IgD-negative memory B cell (primary cell): Measurements from ENCODE around the gene C10orf67. TPM values are rescaled to one million over a fixed set of nuclear protein-coding genes. Genes with fewer than 3 reads are reported as not detected.

Experiments
- H3K27ac Mint-ChIP-seq, 3 donors: one replicate each; pipeline ENCODE4 v1.8.0; 2020 to 2022; ENCODE audit warnings: mild to moderate bottlenecking in 3 of 3, mixed read lengths in 3 of 3, moderate library complexity in 1 of 3
- H3K27me3 Mint-ChIP-seq: one replicate; pipeline ENCODE4 v1.8.0; 2021; ENCODE audit warnings: mixed read lengths
- H3K36me3 Mint-ChIP-seq: one replicate; pipeline ENCODE4 v1.8.0; 2020; ENCODE audit warnings: mild to moderate bottlenecking, mixed read lengths
- H3K4me1 Mint-ChIP-seq, 3 donors: one replicate each; pipeline ENCODE4 v1.8.0; 2020 to 2022; ENCODE audit warnings: mixed read lengths in 3 of 3, mild to moderate bottlenecking in 1 of 3
- H3K4me3 Mint-ChIP-seq, 4 donors: one replicate each; pipeline ENCODE4 v1.8.0; 2020 to 2022; ENCODE audit warnings: mild to moderate bottlenecking in 4 of 4, mixed read lengths in 4 of 4, moderate library complexity in 3 of 4
- H3K9me3 Mint-ChIP-seq, 3 donors: one replicate each; pipeline ENCODE4 v1.8.0; 2020 to 2021; ENCODE audit warnings: mixed read lengths in 3 of 3, mild to moderate bottlenecking in 1 of 3
- polyA plus RNA-seq: library from polyadenylated mRNA; unstranded; fragments of 300-500 nt; fragmentation: Illumina TruSeq; gene quantifications from one replicate; pipeline ENCODE4 v1.2.3, GENCODE V29; 2021

The C10orf67 gene
- polyA plus RNA-seq, 1 donor from 2014 or later: not detected

DNA sequence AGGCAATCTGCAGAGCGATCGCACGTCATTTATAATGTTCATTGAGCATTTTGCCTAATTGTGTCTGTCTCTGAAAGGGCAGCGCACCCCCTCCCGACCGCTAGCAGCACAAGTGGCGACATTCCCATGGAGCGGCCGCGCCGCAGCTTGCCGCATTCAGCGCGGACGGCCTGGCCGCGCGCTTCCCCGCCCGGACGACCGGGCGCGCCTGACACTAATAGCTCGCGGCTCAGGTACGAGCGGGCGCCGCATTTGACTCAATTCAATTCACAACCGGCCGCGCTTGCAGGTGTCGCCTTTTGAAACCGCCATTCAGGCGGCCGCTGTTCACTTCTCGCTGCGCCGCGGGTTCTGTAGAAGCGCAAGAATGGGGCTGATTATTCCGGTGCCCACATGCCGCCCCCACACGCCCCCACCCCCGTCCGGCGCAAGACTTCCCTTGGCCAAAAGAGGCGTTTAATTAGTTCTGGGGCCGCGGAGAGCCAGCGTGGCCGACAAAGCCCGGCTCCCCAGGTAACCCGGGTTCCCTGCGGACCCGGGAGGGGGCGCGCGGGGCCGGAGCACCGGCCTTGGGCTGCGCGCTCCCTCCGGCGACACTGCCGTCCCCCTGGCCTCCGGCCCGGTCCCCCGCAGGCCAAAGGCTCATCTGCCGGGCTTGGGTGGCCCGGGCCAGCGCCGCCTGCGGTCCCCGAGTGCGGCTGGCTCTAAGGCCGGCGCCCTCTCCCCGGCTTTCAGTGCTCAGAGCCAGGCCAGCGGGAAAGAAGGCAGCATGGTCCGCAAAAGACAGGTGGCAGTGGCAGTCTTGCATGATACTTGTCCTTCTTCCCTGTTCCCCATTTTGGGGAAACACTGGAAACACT, 171.2 kb downstream of the C10orf67 start:
- H3K4me3 Mint-ChIP-seq: no peak overlapping the region
- H3K36me3 Mint-ChIP-seq: peaks cover 2% of the 10 kb centered on the region
- no peak overlapping the region for H3K27ac Mint-ChIP-seq
- peaks cover 0 to 2% (median 2%) of the 10 kb centered on the region in 3 donors for H3K4me1 Mint-ChIP-seq
- H3K27me3 Mint-ChIP-seq: peaks cover 44% of the 10 kb centered on the region
- H3K9me3 Mint-ChIP-seq: peaks cover 0 to 9% (median 0%) of the 10 kb centered on the region in 3 donors

DNA sequence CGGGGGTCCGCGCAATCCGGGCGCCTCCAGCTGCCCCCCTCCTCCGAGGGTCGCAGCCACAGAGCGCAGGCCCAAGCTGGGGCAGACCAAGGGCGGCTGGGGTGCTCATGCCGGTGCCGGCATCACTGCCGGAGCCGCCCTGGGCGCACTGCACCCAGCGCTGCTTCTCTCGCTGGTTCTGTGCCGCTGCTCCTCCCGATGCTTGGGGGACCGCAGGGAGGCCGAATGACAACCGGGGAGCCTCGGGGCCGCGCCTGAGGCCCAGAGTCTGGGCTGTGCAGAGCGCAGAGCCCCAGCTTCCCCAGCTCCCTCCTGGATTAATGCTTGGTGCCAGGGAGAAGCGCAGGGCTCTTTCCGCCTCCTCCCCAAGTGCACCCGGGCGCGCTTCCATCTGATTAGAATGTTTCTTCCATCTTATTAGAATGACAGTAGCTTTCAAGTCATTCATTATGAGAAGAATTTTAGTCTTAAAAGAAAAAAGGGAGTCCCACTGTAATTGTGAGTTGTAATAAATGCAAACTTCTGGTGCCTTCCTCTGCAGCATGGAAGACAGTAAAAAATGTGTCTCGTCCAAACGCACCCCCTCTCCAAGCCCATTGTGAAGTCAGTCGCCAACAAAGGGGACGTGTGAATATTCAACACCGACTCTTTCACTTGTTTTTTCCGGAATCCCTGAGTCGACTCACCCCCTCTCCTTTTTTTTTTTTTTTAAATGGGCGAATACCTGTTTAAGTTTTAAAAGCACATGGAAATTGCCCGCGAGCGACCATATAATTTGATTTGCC, 172.0 kb downstream of the C10orf67 start:
- H3K36me3 Mint-ChIP-seq: peaks cover 2% of the 10 kb centered on the region
- H3K9me3 Mint-ChIP-seq: peaks cover 0 to 9% (median 2%) of the 10 kb centered on the region in 3 donors
- H3K4me1 Mint-ChIP-seq: peaks cover 0 to 2% (median 2%) of the 10 kb centered on the region in 3 donors
- peaks cover 44% of the 10 kb centered on the region for H3K27me3 Mint-ChIP-seq
- no peak overlapping the region for H3K27ac Mint-ChIP-seq
- H3K4me3 Mint-ChIP-seq: no peak overlapping the region

DNA sequence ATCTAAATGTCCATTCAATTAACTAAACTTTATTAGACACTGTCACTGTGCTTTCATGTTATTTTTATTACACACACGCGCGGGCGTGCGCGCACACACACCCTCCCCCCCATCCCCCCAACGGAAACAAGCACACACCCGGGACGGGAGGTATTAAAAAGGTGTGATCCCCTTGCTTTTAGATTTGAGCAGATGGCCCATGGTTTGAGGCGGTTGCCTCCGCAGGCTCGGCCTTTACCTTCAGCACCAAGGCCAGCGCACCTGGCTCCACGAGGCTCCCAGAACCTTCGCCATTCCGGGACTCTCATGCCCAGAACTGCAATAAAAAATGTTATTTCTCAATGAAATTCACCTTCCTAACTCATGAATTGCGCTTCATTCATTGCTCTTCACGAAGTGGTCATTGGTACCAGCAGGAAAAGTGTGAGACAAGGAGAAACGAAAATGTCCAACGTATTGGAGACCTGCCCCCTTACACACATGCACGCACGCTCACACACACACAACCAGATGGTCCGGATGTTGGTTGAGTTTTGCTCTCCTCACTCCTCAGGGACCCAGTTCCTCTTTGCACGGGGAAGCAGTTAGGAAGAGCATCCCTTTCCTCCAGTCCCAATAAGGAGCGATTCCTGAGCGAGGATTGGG, 173.2 kb downstream of the C10orf67 start:
- peaks cover 43% of the 10 kb centered on the region for H3K27me3 Mint-ChIP-seq
- H3K27ac Mint-ChIP-seq: peak overlapping the region in 1 of 3 donors; percentile 14
- peaks cover 2% of the 10 kb centered on the region for H3K36me3 Mint-ChIP-seq
- peaks cover 0 to 2% (median 2%) of the 10 kb centered on the region in 3 donors for H3K4me1 Mint-ChIP-seq
- H3K9me3 Mint-ChIP-seq: peaks cover 0 to 9% (median 2%) of the 10 kb centered on the region in 3 donors
- no peak overlapping the region for H3K4me3 Mint-ChIP-seq

DNA sequence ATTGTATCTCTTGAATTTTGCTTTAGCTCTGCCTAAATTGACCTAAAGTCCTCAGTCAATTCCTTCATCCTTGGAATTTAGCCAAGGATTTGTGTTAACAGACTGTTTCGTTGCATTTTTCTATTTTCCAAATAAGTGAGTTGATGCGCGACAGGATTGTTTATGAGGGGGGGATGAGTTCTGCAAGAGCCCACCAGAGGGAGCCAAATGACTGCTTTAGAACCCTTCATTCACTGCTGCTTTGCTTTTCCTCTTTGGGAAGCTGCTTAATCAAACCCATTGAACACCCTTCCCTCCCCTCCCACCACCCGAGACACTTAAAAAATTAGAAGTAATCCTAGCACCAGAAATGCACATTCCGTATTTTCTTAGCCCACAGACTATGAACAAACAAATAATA, 186.2 kb downstream of the C10orf67 start:
- H3K4me1 Mint-ChIP-seq: peaks cover 0 to 10% (median 8%) of the 10 kb centered on the region in 3 donors
- H3K4me3 Mint-ChIP-seq: no peak overlapping the region
- H3K27ac Mint-ChIP-seq: no peak overlapping the region
- H3K27me3 Mint-ChIP-seq: peaks cover 13% of the 10 kb centered on the region
- peaks cover 2% of the 10 kb centered on the region for H3K36me3 Mint-ChIP-seq
- no peaks in the 10 kb centered on the region for H3K9me3 Mint-ChIP-seq

DNA sequence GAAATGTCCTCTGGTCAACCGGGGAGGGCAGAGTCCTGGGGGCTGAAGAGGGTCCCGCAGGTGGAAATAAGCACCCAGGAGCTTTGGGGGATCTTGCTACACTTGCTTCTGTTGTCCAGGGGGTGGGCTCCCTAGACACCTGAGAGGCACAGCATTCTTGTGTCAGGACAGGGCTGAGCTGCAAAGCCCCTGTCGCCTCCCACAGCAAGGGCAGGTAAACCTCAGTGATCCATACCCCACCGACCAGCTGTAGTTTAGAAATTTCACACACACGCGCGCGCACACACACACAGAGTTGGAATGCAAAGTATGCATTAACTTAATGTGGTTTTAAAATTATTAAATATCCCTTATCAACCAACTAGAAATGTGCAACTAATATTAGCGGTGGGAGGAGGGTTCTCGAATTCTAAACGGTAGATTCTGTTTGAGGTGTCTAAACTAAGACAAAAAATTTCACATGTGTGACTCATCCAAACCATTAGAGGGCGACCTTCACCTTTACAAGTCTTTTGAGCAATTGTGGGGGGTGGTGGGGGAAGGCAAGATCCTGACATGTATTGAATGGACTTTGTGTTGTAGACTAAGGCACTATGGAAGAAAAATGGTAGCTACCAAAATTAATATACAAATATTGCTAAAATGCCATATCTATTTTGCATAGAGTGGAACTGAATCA, 186.8 kb downstream of the C10orf67 start:
- peak overlapping the region in 1 of 4 donors; percentile 61 for H3K4me3 Mint-ChIP-seq
- peaks cover 0 to 10% (median 8%) of the 10 kb centered on the region in 3 donors for H3K4me1 Mint-ChIP-seq
- no peaks in the 10 kb centered on the region for H3K9me3 Mint-ChIP-seq
- H3K27me3 Mint-ChIP-seq: peaks cover 13% of the 10 kb centered on the region
- H3K27ac Mint-ChIP-seq: no peak overlapping the region
- peaks cover 2% of the 10 kb centered on the region for H3K36me3 Mint-ChIP-seq

DNA sequence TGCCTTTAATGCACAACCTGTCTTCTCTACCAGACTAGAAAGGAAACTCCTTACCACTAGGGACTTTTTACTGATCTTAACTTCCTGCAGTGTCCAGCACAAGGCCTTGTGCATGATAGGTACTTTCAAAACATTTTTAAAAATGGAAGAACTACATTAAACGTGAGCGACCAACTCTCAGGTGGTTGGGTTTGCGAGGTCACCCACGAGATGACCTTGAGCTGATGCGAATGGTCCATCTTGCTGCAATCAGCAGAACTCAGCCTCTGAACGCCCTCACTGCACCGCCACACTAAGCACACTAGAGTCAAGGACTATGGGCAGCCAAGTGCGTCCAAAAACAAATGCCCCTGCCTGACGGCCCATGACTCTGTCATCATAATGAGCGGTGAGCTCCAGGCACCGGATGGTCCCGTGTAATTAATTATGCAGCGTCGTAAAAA, 187.3 kb downstream of the C10orf67 start:
- H3K36me3 Mint-ChIP-seq: peaks cover 2% of the 10 kb centered on the region
- peaks cover 13% of the 10 kb centered on the region for H3K27me3 Mint-ChIP-seq
- peak overlapping the region in 1 of 4 donors; percentile 19 for H3K4me3 Mint-ChIP-seq
- peaks cover 0 to 10% (median 8%) of the 10 kb centered on the region in 3 donors for H3K4me1 Mint-ChIP-seq
- no peaks in the 10 kb centered on the region for H3K9me3 Mint-ChIP-seq
- no peak overlapping the region for H3K27ac Mint-ChIP-seq

DNA sequence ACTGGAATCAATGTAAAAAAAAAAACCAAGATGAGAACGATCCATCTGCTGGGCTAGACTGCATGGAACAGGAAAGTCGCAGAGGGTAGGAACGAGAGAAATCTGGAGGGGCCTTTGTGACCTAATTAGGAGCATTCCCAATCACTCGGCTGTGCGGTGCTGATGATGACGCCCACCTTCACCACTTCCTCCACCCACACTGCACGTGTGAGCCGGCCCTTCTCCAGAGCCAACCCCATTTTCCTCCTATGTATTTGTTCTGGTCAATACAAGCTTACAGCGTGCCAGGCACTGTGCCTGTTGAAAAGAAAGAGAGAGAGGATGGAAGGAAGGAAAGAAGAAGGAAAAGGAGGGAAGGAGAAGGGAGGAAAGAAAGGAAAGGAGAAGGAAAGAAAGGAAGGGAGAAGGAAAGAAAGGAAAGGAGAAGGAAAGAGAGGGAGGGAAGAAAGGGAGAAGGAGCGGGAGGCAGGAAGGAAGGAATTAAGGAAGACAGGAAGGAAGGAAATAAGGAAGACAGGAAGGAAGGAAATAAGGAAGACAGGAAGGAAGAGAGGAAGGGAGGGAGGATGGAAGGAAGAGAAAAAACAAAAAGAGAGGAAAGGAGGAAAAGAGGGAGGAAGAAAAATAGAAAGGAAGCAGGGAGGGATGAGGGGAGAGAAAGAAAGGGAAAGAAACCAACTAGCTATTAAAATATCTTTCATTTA, 188.0 kb downstream of the C10orf67 start:
- Mint-ChIP-seq H3K4me1 (peaks cover 0 to 10% (median 8%) of the 10 kb centered on the region in 3 donors), H3K9me3 (no peaks in the 10 kb centered on the region), H3K27me3 (peaks cover 13% of the 10 kb centered on the region), H3K36me3 (peaks cover 2% of the 10 kb centered on the region), H3K4me3 (peak overlapping the region in 2 of 4 donors; percentile 65 to 84), H3K27ac (no peak overlapping the region)

DNA sequence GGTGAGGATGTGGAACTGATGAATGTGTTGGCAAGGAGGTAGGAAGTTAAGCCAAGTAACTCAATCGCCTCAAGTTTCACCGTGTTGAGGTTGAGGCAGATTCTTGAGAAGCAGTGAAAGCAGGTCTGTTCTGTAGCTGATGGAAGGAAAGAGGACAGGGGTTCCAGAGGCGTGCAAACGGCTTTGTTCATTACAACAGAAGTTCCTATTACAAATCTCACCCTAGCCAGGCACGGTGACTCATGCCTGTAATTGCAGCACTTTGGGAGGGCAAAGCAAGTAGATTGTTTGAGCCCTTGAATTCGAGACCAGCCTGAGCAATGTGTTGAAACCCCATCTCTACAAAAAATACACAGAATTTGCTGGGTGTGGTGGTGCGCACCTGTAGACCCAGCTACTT, 189.4 kb downstream of the C10orf67 start:
- H3K9me3 Mint-ChIP-seq: no peaks in the 10 kb centered on the region
- peaks cover 22% of the 10 kb centered on the region for H3K27me3 Mint-ChIP-seq
- peaks cover 2% of the 10 kb centered on the region for H3K36me3 Mint-ChIP-seq
- no peak overlapping the region for H3K4me3 Mint-ChIP-seq
- no peak overlapping the region for H3K27ac Mint-ChIP-seq
- H3K4me1 Mint-ChIP-seq: peaks cover 0 to 10% (median 8%) of the 10 kb centered on the region in 3 donors

Other genes starting within 250 kb of the C10orf67 start
- gene MSRB2, start 249.2 kb downstream of the C10orf67 start, polyA plus RNA-seq: 5.7 TPM
- not detected for gene PTF1A, start 152.5 kb downstream of the C10orf67 start, polyA plus RNA-seq
- 16.4 TPM for gene OTUD1, start 94.3 kb upstream of the C10orf67 start, polyA plus RNA-seq